HUES64 (cell line): ENCODE results near the gene TMEM158.
A peak's percentile ranks its signal among the peaks of the same experiment; 100 is the strongest.

Source experiments
- H3K27ac ChIP-seq: 2 replicates; pipeline ENCODE4 v1.7.0; 2013; ENCODE audit warnings: low read depth, low read length, inconsistent platforms
- H3K27me3 ChIP-seq: 2 replicates; pipeline ENCODE4 v1.6.1; 2013; ENCODE audit warnings: mild to moderate bottlenecking, low read length; ENCODE audit not compliant: insufficient read depth
- H3K36me3 ChIP-seq: 2 replicates; pipeline ENCODE4 v1.6.1; 2013; ENCODE audit warnings: mild to moderate bottlenecking, low read length; ENCODE audit not compliant: insufficient read depth
- H3K4me1 ChIP-seq: 2 replicates; pipeline ENCODE4 v1.6.1; 2013; ENCODE audit warnings: mild to moderate bottlenecking, low read length, moderate library complexity; ENCODE audit not compliant: insufficient read depth
- H3K4me3 ChIP-seq: 2 replicates; pipeline ENCODE4 v1.5.1; 2013; ENCODE audit warnings: mild to moderate bottlenecking, low read length, moderate library complexity
- H3K9ac ChIP-seq: 2 replicates; pipeline ENCODE4 v1.6.1; 2013; ENCODE audit warnings: mild to moderate bottlenecking, low read depth, low read length
- H3K9me3 ChIP-seq: 2 replicates; pipeline ENCODE4 v1.6.1; 2013; ENCODE audit warnings: low read depth, low read length; ENCODE audit not compliant: insufficient read depth
- WGBS: fragments of 150-250, 120-280 bp; methylation state at CpG from one replicate; pipeline ENCODE4 v1.1.7; 2013; ENCODE audit warnings: missing lambda C conversion rate; 5-methylcytosine and 5-hydroxymethylcytosine counted together

TMEM158 gene

GRCh38 chr3:45214061-45214680 lies 11.9 kb downstream of the TMEM158 start:
- Histone ChIP-seq H3K4me1 (peaks cover 9% of the 10 kb centered on the region), H3K9me3 (no peaks in the 10 kb centered on the region), H3K4me3 (no peak overlapping the region), H3K27ac (no peak overlapping the region), H3K9ac (no peak overlapping the region), H3K36me3 (no peaks in the 10 kb centered on the region), H3K27me3 (no peaks in the 10 kb centered on the region)
- WGBS = 75% methylated on average over 10 of the region's 10 CpGs

GRCh38 chr3:45212095-45212468 lies 14.0 kb downstream of the TMEM158 start:
- H3K4me3 ChIP-seq = no peak overlapping the region
- H3K27ac ChIP-seq = no peak overlapping the region
- H3K4me1 ChIP-seq = peaks cover 6% of the 10 kb centered on the region
- H3K36me3 ChIP-seq = no peaks in the 10 kb centered on the region
- H3K9me3 ChIP-seq = no peaks in the 10 kb centered on the region
- WGBS = 89% methylated on average over 10 of the region's 10 CpGs
- no peaks in the 10 kb centered on the region for H3K27me3 ChIP-seq
- H3K9ac ChIP-seq = no peak overlapping the region

- Histone ChIP-seq H3K9ac (no peak overlapping the region), H3K9me3 (no peaks in the 10 kb centered on the region), H3K4me1 (peaks cover 6% of the 10 kb centered on the region), H3K4me3 (no peak overlapping the region), H3K36me3 (no peaks in the 10 kb centered on the region), H3K27me3 (no peaks in the 10 kb centered on the region), H3K27ac (no peak overlapping the region)
- 93% methylated on average over 11 of the region's 11 CpGs for WGBS
Observed at GRCh38 chr3:45211466-45212094, 14.5 kb downstream of the TMEM158 start.

- H3K9ac ChIP-seq = no peak overlapping the region
- no peak overlapping the region for H3K27ac ChIP-seq
- H3K27me3 ChIP-seq = no peaks in the 10 kb centered on the region
- no peaks in the 10 kb centered on the region for H3K9me3 ChIP-seq
- H3K4me3 ChIP-seq = no peak overlapping the region
- 42% methylated on average over 14 of the region's 14 CpGs for WGBS
- no peaks in the 10 kb centered on the region for H3K36me3 ChIP-seq
- H3K4me1 ChIP-seq = peaks cover 6% of the 10 kb centered on the region
Observed at GRCh38 chr3:45210308-45211041, 15.6 kb downstream of the TMEM158 start.

GRCh38 chr3:45209526-45209925 lies 16.6 kb downstream of the TMEM158 start:
- Histone ChIP-seq H3K9ac (no peak overlapping the region), H3K4me3 (no peak overlapping the region), H3K27ac (no peak overlapping the region), H3K4me1 (peaks cover 6% of the 10 kb centered on the region), H3K27me3 (no peaks in the 10 kb centered on the region), H3K9me3 (no peaks in the 10 kb centered on the region), H3K36me3 (no peaks in the 10 kb centered on the region)
- WGBS = 91% methylated on average over 3 of the region's 3 CpGs

- H3K9me3 ChIP-seq = no peaks in the 10 kb centered on the region
- H3K27me3 ChIP-seq = no peaks in the 10 kb centered on the region
- no peak overlapping the region for H3K9ac ChIP-seq
- no peak overlapping the region for H3K27ac ChIP-seq
- WGBS = 77% methylated on average over 2 of the region's 2 CpGs
- H3K4me3 ChIP-seq = no peak overlapping the region
- peaks cover 6% of the 10 kb centered on the region for H3K4me1 ChIP-seq
- no peaks in the 10 kb centered on the region for H3K36me3 ChIP-seq
Observed at GRCh38 chr3:45208586-45208985, 17.5 kb downstream of the TMEM158 start.

- no peaks in the 10 kb centered on the region for H3K27me3 ChIP-seq
- WGBS = 91% methylated on average over 4 of the region's 4 CpGs
- no peaks in the 10 kb centered on the region for H3K9me3 ChIP-seq
- H3K36me3 ChIP-seq = no peaks in the 10 kb centered on the region
- H3K9ac ChIP-seq = no peak overlapping the region
- H3K27ac ChIP-seq = no peak overlapping the region
- H3K4me3 ChIP-seq = no peak overlapping the region
- peaks cover 6% of the 10 kb centered on the region for H3K4me1 ChIP-seq
Observed at GRCh38 chr3:45207446-45207845, 18.6 kb downstream of the TMEM158 start.

GRCh38 chr3:45205126-45205525 lies 21.0 kb downstream of the TMEM158 start:
- no peak overlapping the region for H3K4me3 ChIP-seq
- no peak overlapping the region for H3K27ac ChIP-seq
- no peaks in the 10 kb centered on the region for H3K36me3 ChIP-seq
- H3K27me3 ChIP-seq = no peaks in the 10 kb centered on the region
- no peaks in the 10 kb centered on the region for H3K9me3 ChIP-seq
- H3K4me1 ChIP-seq = peaks cover 6% of the 10 kb centered on the region
- H3K9ac ChIP-seq = no peak overlapping the region

GRCh38 chr3:45204136-45204535 lies 22.0 kb downstream of the TMEM158 start:
- Histone ChIP-seq H3K4me3 (no peak overlapping the region), H3K36me3 (no peaks in the 10 kb centered on the region), H3K27ac (no peak overlapping the region), H3K9me3 (no peaks in the 10 kb centered on the region), H3K9ac (no peak overlapping the region), H3K27me3 (no peaks in the 10 kb centered on the region), H3K4me1 (peaks cover 15% of the 10 kb centered on the region)
- WGBS = 59% methylated on average over 2 of the region's 3 CpGs

- no peak overlapping the region for H3K9ac ChIP-seq
- 41% methylated on average over 8 of the region's 8 CpGs for WGBS
- H3K27ac ChIP-seq = peak overlapping the region; percentile 57
- no peak overlapping the region; the same call in 1 of the 2 replicates for H3K4me3 ChIP-seq
- no peaks in the 10 kb centered on the region for H3K36me3 ChIP-seq
- no peaks in the 10 kb centered on the region for H3K9me3 ChIP-seq
- peaks cover 11% of the 10 kb centered on the region; the same call in 1 of the 2 replicates for H3K4me1 ChIP-seq
- H3K27me3 ChIP-seq = no peaks in the 10 kb centered on the region
Observed at GRCh38 chr3:45199837-45200648, 26.0 kb downstream of the TMEM158 start.
